Epithelial cell of esophagus (primary cell): ENCODE measurements around the gene JPH4.
"Not testable (repeated sequence)": the region's sequence is repeated elsewhere in the genome, so short reads cannot be mapped to it uniquely, and the experiment has no call there.

ENCODE experiments used
- DNase-seq: peaks from one replicate; pipeline ENCODE4 v3.0.0; 2010; ENCODE audit warnings: low read depth
- H3K4me3 ChIP-seq: 2 replicates; pipeline ENCODE4 v1.5.1; 2011; ENCODE audit warnings: mild to moderate bottlenecking, low read length, control low read depth
- TF ChIP-seq, protein P1 (sequence below): IDR thresholded peaks from 2 replicates; pipeline ENCODE4 v1.5.1; 2011; ENCODE audit warnings: low read depth, mild to moderate bottlenecking, low read length, control low read depth, inconsistent platforms; ENCODE audit not compliant: insufficient read depth; ENCODE audit errors: missing control alignments

Gene JPH4

DNA sequence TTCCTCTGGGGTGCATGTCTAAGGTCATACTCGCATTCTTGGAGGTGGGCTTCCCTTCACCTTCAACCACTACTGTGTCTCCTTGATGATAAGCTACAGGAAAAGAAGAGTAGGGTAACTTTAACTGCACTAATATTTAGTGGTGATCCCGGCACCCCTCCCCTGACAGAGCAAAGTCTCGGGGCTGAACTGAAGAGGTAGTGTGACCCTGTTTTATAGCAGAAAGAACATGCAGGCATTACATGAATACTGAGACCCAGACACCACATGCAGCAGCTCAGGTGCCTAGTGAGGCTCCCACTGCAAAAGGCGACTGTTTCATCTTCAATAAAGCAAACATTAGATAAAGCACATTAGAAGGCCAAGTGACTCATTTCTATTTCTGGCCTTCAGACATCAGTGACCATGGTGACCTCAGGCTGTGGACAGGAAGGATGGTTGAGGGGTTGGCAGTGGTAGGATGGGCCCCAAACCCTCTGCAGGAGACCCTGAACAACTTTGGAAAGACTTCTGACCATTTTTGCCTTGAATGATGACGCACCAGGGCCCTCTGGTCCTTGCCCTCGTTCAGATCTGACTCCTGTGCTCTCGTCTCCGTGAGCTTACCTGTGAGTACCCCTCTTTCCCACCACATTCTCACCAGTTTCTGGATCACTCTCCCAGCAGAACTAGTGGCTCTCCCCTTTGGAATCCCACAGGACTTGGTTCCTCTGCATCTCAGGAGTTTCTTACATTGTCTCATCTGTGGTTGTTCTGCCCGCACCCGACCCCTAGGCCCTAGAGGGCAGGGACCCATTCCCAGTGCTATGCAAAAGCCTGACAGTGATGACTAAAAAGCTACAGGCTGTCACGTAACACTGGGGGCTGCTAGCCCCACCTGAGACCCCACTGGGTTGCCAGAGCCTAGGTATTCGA, 23.8 kb upstream of the JPH4 start:
- no peak overlapping the region for H3K4me3 ChIP-seq
- DNase-seq: no peak
- TF ChIP-seq, protein P1, sequence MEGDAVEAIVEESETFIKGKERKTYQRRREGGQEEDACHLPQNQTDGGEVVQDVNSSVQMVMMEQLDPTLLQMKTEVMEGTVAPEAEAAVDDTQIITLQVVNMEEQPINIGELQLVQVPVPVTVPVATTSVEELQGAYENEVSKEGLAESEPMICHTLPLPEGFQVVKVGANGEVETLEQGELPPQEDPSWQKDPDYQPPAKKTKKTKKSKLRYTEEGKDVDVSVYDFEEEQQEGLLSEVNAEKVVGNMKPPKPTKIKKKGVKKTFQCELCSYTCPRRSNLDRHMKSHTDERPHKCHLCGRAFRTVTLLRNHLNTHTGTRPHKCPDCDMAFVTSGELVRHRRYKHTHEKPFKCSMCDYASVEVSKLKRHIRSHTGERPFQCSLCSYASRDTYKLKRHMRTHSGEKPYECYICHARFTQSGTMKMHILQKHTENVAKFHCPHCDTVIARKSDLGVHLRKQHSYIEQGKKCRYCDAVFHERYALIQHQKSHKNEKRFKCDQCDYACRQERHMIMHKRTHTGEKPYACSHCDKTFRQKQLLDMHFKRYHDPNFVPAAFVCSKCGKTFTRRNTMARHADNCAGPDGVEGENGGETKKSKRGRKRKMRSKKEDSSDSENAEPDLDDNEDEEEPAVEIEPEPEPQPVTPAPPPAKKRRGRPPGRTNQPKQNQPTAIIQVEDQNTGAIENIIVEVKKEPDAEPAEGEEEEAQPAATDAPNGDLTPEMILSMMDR: no peak

DNA sequence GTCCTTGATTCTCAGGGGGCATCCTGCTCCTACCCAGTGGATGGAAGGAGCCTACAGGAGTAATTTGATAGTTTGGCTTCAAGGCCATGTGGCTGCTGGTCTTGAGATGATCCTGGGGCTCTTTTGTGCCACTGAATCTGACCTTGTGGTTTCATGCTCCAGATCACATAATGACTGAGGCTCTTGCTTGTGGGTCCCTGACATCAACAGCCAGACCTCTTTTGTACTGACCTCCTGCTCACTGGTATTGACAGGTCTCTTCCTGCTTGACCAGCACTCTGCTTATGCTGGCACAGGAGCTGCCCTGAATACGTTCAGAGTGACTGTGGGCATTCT, 23.2 kb upstream of the JPH4 start:
- H3K4me3 ChIP-seq: no peak overlapping the region
- DNase-seq: no peak
- TF ChIP-seq, protein P1: no peak

DNA sequence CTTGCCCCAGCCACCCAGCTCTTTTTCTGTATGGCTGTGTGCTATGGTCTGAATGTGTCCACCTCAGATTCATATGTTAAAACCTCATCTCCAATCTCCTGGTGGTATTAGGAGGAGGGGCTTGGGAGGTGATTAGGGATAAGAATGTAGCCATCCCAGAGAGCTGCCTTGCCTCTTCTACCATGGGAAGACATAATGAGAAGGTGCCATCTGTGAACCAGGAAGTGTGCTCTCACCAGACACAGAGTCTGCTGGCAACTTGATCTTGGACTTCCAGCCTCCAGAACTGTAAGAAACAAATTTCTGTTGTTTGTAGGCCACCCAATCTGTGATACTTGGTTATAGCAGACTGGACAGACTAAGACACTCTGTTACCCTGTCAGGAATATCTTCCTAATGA, 22.8 kb upstream of the JPH4 start:
- no peak for DNase-seq
- H3K4me3 ChIP-seq: no peak overlapping the region
- TF ChIP-seq, protein P1: no peak

DNA sequence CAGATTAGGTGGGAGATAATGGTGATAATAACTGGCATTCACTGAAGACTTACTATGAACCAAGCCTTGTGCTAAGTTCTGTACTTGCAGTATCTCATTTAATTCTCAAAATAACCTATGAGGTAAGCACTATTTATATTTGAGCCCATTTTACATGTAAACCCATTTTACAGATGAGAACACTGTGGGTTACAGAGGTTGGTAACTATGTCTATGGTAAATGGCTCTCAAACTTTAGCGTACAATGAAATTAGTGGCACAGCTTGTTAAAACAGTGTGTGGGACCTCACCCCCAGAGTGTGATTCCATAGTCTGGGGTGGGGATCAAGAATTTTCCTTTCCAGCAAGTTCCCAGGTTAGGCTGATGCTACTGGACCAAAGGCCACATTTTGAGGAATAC, 22.2 kb upstream of the JPH4 start:
- TF ChIP-seq, protein P1: no peak
- H3K4me3 ChIP-seq: no peak overlapping the region
- DNase-seq: no peak

DNA sequence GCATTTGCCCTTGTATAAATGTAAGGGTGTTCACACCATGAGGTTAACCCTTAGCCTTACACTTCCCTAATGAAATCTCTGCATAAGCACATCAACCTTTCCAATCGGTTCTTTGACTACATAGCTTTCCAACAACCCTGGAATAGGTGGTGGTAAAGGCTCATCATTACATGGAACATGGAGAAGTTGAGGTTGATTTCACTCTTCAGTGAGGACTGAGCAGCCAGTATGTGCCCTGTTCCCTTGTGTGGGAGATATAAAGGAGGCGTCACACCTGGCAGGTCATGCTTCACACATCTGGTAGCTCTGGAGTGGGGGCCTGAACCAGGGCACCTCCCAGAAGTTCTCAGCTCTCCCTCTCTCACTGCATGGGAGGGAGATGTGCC, 21.7 kb upstream of the JPH4 start:
- no peak for DNase-seq
- no peak overlapping the region for H3K4me3 ChIP-seq
- TF ChIP-seq, protein P1: no peak

DNA sequence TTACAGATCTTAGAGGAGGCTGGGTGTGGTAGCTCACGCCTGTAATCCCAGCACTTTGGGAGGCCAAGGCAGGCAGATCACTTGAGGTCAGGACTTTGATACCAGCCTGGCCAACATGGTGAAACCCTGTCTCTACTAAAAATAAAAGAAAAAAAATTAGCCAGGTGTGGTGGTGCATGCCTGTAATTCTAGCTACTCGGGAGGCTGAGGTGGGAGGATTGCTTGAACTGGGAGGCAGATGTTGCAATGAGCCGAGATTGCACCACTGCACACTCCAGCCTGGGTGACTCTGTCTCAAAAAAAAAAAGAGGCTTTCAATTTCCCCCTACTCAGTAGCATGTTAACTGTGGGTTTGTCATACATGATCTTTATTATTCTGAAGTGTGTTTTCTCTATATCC, 15.6 kb upstream of the JPH4 start:
- H3K4me3 ChIP-seq, DNase-seq: not testable (repeated sequence)

DNA sequence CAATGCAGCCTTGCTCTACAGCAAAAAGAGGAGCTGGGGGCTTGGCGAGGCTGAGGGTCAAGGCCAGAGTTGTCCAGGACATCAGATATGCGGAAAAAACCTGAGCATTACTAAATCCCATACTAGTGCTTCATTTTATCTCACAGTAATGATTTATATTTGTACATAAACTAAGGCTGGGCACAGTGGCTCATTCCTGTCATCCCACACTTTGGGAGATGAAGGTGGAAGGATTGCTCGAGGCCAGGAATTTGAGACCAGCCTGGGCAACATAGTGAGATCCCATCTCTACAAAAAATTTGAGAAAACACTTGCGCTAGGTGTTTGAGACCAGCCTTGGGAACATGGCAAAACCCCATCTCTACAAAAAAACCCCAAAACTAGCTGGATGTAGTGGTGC, 11.6 kb upstream of the JPH4 start:
- H3K4me3 ChIP-seq: no peak overlapping the region
- TF ChIP-seq, protein P1: no peak

More for the DNA sequence above, 11.6 kb upstream of the JPH4 start:
- no peak for DNase-seq
